Epithelial cell of prostate (primary cell): ENCODE measurements around the gene PAX3.

Source experiments
- DNase-seq: peaks from one replicate; pipeline ENCODE4 v3.0.0-alpha.2; 2011; ENCODE audit warnings: low read depth, low spot score
- H3K27ac ChIP-seq: fragments of 450-650 bp; 2 replicates; pipeline ENCODE4 v1.5.1; 2017; ENCODE audit warnings: mild to moderate bottlenecking

The PAX3 gene

DNA sequence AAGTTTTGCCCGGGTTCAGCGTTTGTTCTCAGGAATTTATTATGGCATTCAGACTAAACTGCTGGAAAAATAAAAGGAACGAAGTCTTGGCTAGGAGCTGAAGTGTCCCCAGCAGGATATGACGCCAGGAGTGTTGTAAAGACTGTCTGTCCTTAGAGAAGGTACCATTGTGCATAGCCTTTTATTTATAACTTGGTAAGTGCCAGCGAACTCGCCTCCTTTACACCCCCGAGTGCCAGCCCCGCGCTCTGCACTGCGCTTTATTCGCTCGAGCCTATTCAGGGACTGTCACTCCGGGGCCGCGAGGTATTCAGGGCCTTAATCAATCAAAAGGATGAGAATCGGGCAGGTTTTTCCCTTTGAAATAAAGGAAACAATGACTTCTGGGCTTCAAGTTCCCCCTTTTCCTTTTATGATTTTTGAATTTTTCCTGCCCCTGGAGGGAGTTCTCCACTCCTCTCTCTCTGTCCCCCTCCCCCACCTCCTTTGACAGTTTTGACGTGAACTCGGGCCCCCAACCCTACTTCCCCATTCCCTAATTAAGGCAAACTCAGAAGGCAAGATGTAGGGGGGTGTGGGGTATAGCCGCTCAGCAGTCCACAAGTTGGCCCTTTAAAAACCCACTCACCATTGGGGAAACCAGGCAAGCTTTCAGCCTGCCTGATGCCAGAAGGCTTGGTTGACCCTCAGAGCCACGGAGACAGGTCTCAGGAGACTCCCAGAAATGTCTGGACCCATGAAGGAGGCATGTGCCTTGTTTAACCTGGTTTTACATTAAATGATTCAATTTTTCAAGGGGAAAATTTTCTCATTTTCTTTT lies 1.3 kb upstream of the PAX3 start:
- H3K27ac ChIP-seq = no peak overlapping the region
- no peak for DNase-seq

DNA sequence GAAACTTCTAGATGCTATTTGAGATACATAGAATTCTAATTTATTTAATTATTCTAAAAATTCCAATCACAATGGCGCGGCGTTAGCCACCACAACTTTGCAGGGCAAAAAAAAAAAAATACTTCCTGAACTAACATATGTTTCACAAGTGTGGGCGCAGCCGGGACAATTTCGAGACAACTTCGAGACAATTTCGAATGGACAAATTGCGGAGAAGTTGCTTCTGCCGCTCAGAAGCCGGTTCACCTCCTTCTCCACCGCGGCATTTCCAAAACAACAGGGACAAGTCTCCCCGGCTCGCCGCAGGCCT lies 842 bp downstream of the PAX3 start:
- no peak overlapping the region for H3K27ac ChIP-seq
- no peak for DNase-seq

DNA sequence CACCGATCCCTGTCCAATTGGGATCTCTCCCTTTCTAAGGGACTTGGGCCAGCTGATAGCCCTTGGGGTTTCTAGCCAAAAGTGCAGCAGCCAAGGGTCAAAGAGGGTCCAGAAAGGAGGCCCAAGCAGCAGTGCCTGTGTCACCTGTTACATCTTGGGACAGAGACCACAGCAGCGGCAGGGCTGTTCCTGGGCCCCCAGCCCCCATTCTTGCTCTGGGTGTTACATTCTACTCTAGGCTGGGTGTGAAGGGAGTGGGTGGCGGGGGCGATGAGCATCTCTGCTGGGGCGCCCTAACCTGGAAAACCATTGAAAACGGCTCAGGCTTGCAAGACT lies 1.2 kb downstream of the PAX3 start:
- no peak for DNase-seq
- H3K27ac ChIP-seq = no peak overlapping the region

DNA sequence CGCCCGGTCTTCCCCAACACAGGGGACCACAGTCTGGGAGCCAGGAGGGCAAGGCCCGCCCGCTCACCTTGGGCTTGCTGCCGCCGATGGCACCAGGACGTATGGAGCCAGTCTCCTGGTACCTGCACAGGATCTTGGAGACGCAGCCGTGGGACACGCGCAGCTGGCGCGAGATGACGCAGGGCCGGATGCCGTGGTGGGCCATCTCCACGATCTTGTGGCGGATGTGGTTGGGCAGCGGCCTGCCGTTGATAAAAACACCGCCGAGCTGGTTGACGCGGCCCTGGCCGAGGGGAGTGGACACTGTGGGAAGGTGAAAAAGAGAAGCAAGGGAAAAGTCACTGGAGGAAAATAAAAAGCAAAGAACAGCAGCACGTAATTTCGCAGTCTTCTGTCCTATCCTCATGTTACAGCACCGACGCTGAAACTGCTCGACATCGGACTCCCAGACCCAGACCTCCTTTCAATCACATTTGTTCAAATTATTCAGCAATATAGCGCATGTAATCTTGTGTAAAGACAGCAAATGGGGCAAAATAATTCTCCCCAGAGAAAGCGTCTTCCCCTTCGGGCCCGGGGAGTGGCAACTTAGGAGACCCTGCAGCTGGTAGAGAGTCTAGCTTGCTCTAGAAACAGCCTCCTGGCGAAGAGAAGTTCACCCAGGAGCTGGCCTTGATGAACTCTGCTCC lies 1.7 kb downstream of the PAX3 start:
- DNase-seq = no peak
- no peak overlapping the region for H3K27ac ChIP-seq

DNA sequence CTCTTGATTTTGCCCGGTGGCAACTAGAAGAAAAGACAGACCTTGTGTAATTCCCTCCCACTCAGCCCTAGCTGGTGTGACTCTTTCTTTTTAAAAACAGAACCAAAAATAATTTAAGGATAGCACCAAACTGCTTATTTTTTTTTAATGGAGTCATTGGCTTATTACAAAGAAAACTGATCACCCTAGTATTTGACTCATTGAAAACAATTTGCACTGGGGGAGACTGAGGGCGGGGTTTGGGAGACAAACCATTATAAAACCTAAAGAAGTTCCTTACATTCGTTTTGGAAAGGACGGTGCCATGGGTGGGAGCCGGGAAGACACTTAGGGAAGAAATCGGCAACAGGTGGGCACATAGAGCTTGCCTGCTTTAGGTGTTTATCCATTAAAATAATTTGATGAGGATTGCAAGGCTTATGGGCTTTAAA lies 2.5 kb downstream of the PAX3 start:
- no peak overlapping the region for H3K27ac ChIP-seq
- DNase-seq = no peak

DNA sequence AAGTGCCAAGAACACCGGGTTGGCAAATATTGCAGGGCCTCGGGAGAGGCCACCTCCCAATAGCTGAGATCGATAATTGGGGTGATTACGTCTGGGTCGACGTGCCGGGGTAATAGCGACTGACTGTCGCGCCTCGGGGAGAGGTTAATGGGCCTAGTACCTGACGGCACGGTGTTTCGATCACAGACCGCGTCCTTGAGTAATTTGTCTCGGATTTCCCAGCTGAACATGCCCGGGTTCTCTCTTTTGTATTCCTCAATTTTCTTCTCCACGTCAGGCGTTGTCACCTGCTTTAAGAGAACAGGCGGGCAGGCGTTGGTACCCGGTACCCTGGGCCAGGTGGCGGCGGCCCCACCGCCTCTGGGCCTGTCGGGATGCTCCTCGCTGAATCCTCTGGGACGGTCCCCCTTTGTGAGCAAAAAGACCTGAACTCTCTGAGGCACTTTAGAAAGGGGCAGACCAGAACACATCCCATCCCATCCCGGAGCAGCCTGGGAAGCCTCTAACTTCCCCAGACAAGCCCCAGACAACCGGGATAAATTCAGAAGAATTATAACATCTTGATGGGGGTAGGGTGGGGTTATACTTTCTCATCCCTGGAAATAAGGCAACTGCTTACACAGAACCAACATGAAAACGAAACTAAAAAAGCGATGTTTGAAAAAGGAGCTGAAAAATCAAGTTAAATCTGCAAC lies 3.3 kb downstream of the PAX3 start:
- no peak overlapping the region for H3K27ac ChIP-seq
- DNase-seq = no peak

DNA sequence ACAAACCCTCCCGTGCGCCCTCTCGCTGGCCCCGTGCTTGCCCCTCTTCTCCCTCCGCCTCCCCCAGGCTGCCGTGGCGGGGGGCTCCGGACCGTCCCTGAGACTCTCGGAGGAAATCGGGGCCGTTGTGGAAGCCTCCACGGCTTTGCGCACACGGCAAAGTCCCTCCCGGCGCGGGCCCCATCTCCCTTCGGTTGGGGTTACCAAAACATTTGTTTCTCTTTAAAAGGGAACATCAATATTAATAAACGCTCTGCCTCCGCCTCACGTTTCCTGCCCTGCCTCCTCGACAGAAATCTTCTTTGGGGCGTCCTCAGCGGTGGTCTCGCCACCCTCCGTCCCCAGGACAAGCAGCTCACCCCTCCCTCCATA lies 3.8 kb downstream of the PAX3 start:
- H3K27ac ChIP-seq = no peak overlapping the region
- no peak for DNase-seq

DNA sequence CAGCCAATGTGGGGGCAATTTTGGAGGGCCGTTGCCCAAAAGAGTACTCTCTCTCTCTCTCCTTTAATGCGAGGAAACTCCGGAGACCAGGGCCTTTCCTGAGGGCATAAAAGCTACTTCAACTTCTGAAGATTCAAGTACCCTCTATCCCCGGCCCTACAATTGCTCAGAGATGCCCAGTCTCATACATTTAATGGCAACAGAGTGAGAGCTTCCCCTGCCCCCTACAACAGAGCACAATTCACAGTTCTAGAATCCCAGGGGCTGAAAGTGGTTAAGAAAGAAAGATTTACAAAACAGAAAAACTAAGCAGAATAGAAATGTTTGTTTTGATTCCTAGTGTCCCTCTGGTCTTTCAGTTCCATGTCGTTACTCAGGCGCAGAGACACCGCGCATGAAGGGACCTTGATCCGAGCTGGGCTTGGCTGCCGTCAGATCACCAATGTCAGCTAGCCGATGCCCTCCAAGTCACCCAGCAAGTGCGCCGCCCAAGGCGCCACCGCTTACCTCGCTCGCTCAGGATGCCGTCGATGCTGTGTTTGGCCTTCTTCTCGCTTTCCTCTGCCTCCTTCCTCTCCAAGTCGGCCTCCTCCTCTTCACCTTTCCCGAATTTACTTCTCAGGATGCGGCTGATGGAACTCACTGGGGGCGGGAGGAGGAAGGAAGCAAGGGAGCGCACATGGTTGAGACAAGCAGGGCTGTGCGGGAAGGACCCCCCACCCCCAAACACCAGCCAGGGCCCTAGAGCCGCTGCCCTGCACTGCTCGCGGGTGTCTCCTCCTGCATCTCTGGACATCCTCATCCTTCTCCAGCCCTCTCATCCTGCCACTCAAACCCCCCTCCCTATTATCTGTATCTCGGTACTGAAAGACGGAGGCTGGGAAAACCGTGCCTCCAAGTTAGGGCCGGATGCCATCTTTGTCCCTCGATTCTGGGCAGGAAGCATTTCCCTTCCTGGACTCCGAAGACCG lies 4.9 kb downstream of the PAX3 start:
- no peak overlapping the region for H3K27ac ChIP-seq
- DNase-seq = no peak

DNA sequence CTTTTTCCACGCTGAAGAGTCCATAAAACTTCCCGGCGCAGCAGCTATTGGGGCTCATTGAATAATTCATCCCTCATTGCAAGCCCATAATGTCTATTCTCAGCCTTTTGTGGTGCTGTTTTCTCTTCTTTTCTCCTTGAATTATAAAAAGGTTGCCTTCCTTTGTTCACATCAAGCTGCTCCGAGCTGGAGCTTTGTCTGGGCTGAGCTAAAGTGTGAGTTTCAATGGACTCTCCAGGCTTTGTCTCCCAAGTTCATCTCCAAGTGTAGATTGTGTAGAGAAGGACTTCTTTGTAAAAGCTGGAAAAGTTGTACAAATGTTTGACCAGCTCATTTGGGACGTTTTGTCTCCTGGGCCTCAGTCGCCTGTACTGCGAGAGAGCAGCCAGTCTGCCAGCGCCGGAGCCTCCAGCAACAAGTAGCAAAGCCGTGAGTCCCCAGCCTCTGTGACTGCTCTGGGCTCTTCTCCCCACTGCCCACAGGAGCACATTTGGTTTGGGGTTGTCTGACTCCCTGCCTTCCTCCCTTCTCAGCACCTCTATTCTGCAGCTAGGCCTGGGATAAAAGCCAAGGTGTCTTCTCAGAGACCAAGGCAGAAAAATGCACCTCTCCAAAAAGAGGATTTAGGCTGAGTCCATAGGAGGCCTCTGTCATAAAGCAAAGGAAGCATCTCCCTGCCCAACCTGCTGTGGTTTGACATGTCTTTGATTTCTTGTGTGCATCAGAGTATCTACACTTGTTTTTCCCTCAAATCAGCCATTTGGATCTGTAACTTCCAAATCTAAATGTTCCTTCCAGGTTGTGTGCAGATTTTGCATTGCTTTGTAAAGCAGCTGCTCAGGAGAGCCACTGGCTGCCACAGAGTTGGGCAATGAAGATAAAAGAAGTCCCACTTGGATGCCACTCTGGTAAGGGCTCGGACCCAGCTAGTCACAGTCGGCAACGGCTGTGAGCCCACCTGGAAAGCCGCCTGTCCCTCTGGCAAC lies 6.4 kb downstream of the PAX3 start:
- DNase-seq = no peak
- H3K27ac ChIP-seq = no peak overlapping the region

DNA sequence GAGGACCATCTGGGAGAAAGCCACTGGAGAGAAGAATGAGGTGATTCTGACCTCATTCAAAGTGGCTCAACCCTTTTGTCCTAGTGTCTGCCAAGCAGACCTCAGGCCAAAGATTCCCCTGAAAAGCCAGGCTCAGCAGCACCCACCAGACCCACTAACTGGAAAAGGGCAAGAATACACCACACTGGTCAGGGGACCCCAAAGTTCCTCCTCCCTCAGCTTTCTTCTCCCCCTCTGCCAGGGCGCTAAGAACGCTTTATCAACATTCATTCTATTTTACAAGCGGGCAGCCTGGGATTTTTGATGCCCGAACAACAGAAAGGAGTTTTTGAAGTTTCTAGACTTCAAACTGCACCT lies 7.3 kb downstream of the PAX3 start:
- no peak for DNase-seq
- H3K27ac ChIP-seq = no peak overlapping the region

DNA sequence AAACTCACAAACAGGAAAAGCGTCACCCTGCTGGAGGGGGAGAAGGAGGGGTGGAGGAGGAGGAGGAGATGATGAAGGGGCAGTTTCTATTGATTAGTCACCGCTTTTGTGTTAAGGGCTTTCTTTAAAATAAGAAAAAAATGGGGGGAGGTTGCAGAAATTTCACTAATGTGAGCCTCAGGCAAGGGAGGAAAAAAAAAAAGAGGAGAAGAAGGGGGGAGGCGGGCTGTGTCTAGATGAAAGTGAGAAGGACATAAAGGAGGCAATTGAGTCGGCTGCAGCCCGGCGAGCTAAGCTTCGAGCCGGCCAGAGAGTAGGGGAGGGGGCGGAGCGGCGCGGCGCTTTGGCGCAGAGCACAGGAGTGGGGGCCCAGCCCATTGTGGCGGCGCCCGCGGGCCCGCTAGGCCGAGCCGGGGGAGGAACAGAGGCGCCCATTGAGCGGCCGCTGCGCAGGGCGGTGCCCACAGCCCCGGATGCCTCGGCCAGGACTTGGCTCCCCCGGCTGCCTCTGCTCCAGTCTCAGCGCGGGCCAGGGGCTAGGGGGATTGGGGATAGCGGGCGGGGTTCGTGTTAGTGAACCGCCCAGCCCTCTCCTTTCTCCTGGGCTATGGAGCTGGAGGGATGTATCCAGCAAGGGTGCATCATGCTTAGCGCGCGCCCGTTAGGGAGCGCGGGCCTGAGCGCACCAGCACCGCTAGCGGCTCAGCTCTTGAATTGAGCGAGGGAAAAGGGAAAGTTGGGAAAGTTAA lies 7.9 kb downstream of the PAX3 start:
- no peak for DNase-seq
- no peak overlapping the region for H3K27ac ChIP-seq

DNA sequence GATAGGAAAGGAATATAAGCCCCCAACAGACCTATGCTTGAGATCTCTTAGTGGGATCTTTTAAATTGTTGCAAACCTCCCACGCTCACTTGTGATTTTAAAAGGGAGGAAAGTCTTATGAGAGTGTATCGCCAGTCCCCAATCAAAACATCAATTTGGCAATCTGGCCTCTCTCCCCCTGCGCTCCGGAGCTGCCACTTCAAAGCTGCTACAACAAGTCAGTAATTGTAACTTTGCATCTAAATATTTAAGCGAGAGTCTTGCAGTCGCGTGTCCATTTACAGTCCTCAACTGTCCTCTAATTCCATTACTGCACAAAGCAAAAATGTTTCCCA lies 8.4 kb downstream of the PAX3 start:
- no peak overlapping the region for H3K27ac ChIP-seq
- DNase-seq = no peak

DNA sequence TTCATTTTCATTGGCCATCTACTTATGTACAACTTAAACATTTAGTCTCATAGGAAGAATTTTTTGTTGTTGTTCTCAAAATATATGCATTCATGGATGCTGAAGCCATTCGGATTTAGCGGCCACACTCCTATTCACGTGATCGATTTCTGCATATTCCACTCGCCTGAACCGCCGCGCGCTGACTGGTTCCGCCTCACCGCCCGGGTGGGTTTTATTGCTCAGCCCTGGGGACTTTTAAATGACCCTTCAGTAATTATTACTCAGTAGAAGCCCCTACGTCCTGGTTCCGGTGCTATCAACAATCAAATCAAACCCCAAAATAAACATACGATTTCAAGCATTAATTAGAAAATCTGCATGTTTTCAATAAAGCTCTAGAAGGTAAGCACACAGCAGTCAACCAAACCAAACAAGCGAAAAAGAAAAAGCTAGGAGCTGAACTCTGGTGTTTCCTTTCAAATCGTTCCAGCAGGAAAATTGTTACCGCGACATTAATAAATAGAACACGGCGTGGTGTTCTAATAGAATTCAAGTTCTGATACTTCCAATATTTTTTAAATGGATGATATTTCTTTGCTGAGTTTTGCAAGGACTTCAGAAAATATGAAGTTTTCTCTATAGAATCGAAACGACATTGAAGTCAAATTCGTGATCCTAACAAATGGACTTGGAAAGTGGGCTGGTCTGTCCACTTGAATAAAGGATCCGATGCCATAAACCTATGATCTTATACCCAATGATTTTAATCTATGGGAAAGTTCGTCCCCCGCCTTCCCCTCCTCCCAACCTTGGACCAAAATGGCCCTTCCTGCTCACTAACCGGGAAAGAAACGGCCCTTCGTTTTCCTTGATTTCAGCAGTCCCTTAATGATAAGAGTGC lies 9.3 kb downstream of the PAX3 start:
- no peak overlapping the region for H3K27ac ChIP-seq
- DNase-seq = no peak

DNA sequence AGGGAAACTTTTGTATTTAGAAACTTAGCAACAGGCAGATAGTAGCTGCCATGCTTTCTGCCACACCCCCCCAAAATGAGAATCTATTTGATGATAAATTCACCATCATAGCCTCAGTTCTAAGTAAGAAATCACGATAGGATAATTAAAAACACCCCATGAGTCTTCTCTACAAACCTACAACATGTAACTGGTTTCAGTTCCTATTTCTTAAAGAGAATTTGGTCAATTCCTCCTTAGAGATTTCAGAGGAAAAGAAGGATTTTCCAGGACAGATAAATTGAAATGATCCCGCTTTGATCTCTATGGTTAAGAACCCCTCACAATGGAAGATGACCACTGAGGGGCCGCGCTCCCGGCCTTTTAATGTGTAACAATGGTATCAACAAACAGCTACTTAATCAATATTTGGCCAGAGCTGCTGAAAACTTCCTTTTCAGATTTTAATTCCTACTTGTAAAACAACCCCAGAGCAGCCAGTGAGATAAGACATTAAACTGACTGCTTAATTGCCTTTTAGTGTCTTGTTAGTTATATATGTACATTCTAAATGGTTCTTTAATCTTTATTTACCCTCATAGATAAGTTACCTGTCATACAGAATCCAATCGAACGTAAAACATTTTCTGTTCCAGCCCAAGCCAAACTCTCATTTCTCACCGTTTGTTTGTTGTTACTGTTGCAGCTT lies 10.1 kb downstream of the PAX3 start:
- no peak overlapping the region for H3K27ac ChIP-seq
- DNase-seq = no peak

DNA sequence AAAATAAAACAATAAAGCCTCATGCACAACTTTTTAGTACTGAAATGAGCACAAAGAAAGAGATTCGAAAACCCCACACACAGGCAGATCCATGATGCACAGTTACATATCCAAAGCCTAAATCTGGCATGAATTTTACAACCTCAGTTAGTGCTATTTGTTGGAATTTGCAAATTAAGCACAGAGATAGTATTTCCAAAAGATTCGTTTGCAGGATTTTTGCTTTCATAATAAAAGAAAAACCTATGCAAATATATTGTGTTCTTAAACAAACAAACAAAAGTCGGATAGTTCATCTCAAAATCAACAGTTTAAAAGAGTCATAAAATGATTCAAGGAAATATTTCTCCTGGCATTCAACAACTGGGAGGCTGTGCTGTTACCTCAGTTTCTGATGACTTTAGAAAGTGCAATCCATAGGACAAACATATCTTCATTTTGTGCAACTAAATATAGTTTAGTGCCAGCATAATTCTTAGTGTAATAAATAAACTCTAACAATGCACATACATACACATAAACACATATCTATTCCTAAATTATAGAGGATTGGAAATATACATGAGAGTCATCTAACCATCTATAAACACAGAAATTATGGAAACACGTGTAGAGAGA lies 10.8 kb downstream of the PAX3 start:
- DNase-seq = no peak

DNA sequence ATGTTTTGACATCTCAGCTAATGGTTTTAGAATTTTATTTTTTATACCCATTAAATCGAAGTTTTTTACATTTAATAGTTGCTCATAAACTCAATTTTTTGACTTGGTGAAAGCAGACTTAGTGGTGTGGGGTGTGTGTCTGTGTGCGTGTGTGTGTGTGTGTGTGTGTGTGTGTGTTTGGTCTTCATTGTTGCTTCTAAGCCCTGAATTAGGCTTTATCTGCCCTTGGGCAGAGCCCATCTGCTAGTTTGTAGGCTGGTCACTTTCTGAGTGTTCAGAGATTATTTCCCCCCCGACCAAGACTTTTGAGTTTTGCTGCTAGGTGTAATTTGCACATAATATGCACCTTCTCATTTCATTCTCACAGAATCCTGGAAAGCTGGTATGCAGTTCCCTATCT lies 14.3 kb downstream of the PAX3 start:
- no peak overlapping the region for H3K27ac ChIP-seq

More for the DNA sequence above, 10.8 kb downstream of the PAX3 start:
- no peak overlapping the region for H3K27ac ChIP-seq

DNA sequence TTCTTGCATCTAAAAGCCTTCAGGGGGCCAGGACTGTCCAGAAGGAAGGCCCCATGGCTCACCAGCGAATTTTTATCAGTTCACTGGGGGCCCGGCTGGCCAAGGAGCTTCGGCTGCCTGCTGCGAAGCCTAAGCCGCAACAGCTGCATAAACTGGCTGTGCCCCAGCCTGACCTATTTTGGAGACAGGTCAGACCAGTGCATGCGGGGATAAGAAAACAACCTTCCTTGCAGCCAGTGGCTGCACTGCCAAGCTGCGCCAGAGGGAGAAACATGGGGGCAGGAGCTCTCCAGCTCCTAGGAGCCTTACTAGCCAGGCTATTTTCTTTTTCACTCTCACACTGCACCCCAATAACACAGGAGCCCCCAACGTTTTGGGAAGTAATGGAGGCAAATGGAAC lies 15.2 kb downstream of the PAX3 start:
- H3K27ac ChIP-seq = no peak overlapping the region
- no peak for DNase-seq

More for the DNA sequence above, 14.3 kb downstream of the PAX3 start:
- no peak for DNase-seq
